B cell (primary cell): ENCODE measurements around the gene COL10A1. TPM values are rescaled to one million over a fixed set of nuclear protein-coding genes. Genes with fewer than 3 reads are reported as not detected.

ENCODE experiments used
- ATAC-seq: fragments of 200-7000 bp; cut with Tn5 transposase; one replicate; pipeline ENCODE4 v1.10.0; 2021; ENCODE audit warnings: low read depth, mild to moderate bottlenecking, moderate number of reproducible peaks, moderate library complexity
- CTCF ChIA-PET: fragments of 350-600 bp; sonication (Branson Sonifier 250); formaldehyde crosslinking; loops from one replicate; lab custom pipeline; 2021; ENCODE audit warnings: antibody characterized with exemption, inconsistent platforms; lab: Charles Lee
- POLR2A ChIA-PET: fragments of 350-600 bp; sonication (Branson Sonifier 250); formaldehyde crosslinking; loops from one replicate; lab custom pipeline; 2021; ENCODE audit warnings: antibody characterized with exemption; lab: Charles Lee
- DNase-seq: peaks from one replicate; pipeline ENCODE4 v3.0.0; 2013
- H2AFZ ChIP-seq: 2 replicates; pipeline ENCODE4 v1.6.1; 2012; ENCODE audit warnings: mild to moderate bottlenecking, low read depth, low read length; ENCODE audit not compliant: insufficient read depth, poor library complexity, severe bottlenecking
- H3K27ac ChIP-seq, 2 donors: 1 replicate in 1 of 2; 2 replicates in 1 of 2; pipeline ENCODE4 v1.5.1; 2012 to 2013; ENCODE audit warnings: low read length in 2 of 2, mild to moderate bottlenecking in 2 of 2, moderate library complexity in 1 of 2
- H3K27me3 ChIP-seq, 4 experiments: fragments of 200-600 bp in 1 of 4; sonication (generic) in 1 of 4; replicated peaks in 1 of 4; 1 replicate in 2 of 4; 2 replicates in 2 of 4; pipeline versions ENCODE4 v1.6.1 to v1.7.0; 2013 to 2016; ENCODE audit warnings: low read length in 3 of 4, mild to moderate bottlenecking in 2 of 4, mixed read lengths in 1 of 4, moderate library complexity in 1 of 4; ENCODE audit not compliant: insufficient read depth in 4 of 4, control insufficient read depth in 3 of 4; ENCODE audit errors: control extremely low read depth in 1 of 4
- H3K36me3 ChIP-seq, 2 experiments: replicated peaks in 1 of 2; 1 replicate in 1 of 2; 2 replicates in 1 of 2; pipeline versions ENCODE4 v1.6.1 to v1.7.1; 2013; ENCODE audit warnings: low read length in 1 of 2; ENCODE audit not compliant: insufficient read depth in 2 of 2, control insufficient read depth in 1 of 2; ENCODE audit errors: control extremely low read depth in 1 of 2, extremely low read depth in 1 of 2
- H3K4me1 ChIP-seq, 2 donors: fragments of 200-600 bp in 1 of 2; sonication (generic) in 1 of 2; 1 replicate in 1 of 2; 2 replicates in 1 of 2; pipeline versions ENCODE4 v1.5.1 to v1.6.1; 2013 to 2017; ENCODE audit warnings: low read length in 2 of 2; ENCODE audit not compliant: control insufficient read depth in 2 of 2, insufficient read depth in 2 of 2
- H3K4me2 ChIP-seq: replicated peaks from 2 replicates; pipeline ENCODE3; 2012; ENCODE audit warnings: mild to moderate bottlenecking, low read depth, low read length; ENCODE audit not compliant: poor library complexity, severe bottlenecking
- H3K4me3 ChIP-seq, 5 experiments: fragments of 200-600 bp in 1 of 5; sonication (generic) in 1 of 5; 1 replicate in 3 of 5; 2 replicates in 2 of 5; pipeline versions ENCODE4 v1.5.1 to v1.7.0; 2011 to 2016; ENCODE audit warnings: low read length in 4 of 5, mild to moderate bottlenecking in 4 of 5, low read depth in 2 of 5, control low read depth in 1 of 5, moderate library complexity in 1 of 5; ENCODE audit not compliant: insufficient read depth in 1 of 5; ENCODE audit errors: control extremely low read depth in 1 of 5, extremely low read depth in 1 of 5
- H3K79me2 ChIP-seq: fragments of 200-600 bp; sonication (generic); one replicate; pipeline ENCODE4 v1.6.0; 2016; ENCODE audit warnings: low read length; ENCODE audit not compliant: control insufficient read depth, insufficient read depth
- H3K9ac ChIP-seq: fragments of 200-600 bp; sonication (generic); 2 replicates; pipeline ENCODE4 v1.6.1; 2017; ENCODE audit warnings: mild to moderate bottlenecking, low read length, moderate library complexity
- H3K9me3 ChIP-seq, 3 donors: one replicate each; pipeline versions ENCODE4 v1.6.1 to v1.7.1; 2013; ENCODE audit warnings: low read length in 2 of 3; ENCODE audit not compliant: control insufficient read depth in 2 of 3, insufficient read depth in 1 of 3; ENCODE audit errors: control extremely low read depth in 1 of 3
- H4K20me1 ChIP-seq: 2 replicates; pipeline ENCODE4 v1.6.0; 2012; ENCODE audit warnings: mild to moderate bottlenecking, low read length; ENCODE audit not compliant: insufficient read depth, control insufficient read depth, poor library complexity, severe bottlenecking
- H3K27ac Mint-ChIP-seq: one replicate; pipeline ENCODE4 v1.8.0; 2021; ENCODE audit warnings: mixed read lengths
- H3K27me3 Mint-ChIP-seq: one replicate; pipeline ENCODE4 v1.8.0; 2021; ENCODE audit warnings: mixed read lengths
- H3K4me1 Mint-ChIP-seq: one replicate; pipeline ENCODE4 v1.8.0; 2021; ENCODE audit warnings: mixed read lengths
- H3K4me3 Mint-ChIP-seq: one replicate; pipeline ENCODE4 v1.8.0; 2021; ENCODE audit warnings: mixed read lengths
- H3K9me3 Mint-ChIP-seq: one replicate; pipeline ENCODE4 v1.8.0; 2022; ENCODE audit warnings: mixed read lengths; ENCODE audit not compliant: insufficient read depth
- EZH2 ChIP-seq: IDR thresholded peaks from 2 replicates; pipeline ENCODE4 v1.6.1; 2012; ENCODE audit warnings: borderline replicate concordance, low read depth, mild to moderate bottlenecking, moderate library complexity, low read length; ENCODE audit not compliant: insufficient read depth, poor library complexity, severe bottlenecking
- WGBS: methylation state at CpG from one replicate; pipeline ENCODE4 v1.1.5; 2013; ENCODE audit warnings: missing lambda C conversion rate; ENCODE audit not compliant: insufficient coverage; 5-methylcytosine and 5-hydroxymethylcytosine counted together
- intact Hi-C: fragments of 100-400 bp; cut with micrococcal nuclease; formaldehyde crosslinking; loops from one replicate; pipeline ENCODE4 v1.10.0; 2022
- polyA plus RNA-seq: library from polyadenylated mRNA; depleted of rRNA; stranded (reverse); fragments of >200 nt; gene quantifications from 2 replicates; pipeline ENCODE4 v1.2.3, GENCODE V29; 2012
- total RNA-seq, 2 donors: library from RNA; stranded (reverse); fragments of 120-200 nt in 1 of 2; gene quantifications; 1 replicate in 1 of 2; 2 replicates in 1 of 2; pipeline versions ENCODE4 v1.2.3 to v1.2.4, GENCODE V29; 2013 to 2022
- TF ChIP-seq, protein P1 (sequence below): fragments of 200-600 bp; IDR thresholded peaks from one replicate; pipeline ENCODE4 v1.8.0; 2022; ENCODE audit warnings: antibody characterized with exemption, mild to moderate bottlenecking

Gene COL10A1
- total and polyA plus RNA-seq, 2 donors (not counting 1 experiment from before 2014, with no cell fraction given): not detected

DNA sequence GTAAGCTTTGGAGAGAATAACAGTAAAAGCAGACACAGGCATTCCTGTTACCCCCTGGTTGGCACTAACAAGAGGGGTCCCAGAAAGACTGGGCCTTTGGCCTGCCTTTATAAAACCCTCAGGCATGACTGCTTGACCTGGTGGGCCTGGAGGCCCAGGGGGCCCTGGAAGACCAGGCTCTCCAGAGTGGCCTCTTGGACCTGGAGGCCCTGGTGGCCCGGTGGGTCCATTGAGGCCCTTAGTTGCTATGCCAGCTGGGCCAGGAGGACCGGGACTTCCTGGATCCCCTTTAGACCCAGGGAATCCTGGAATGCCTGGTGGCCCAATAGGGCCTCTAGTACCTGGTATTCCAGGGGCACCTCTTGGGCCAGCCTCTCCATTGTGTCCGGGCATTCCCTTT is 5.5 kb downstream of the COL10A1 start:
- no peaks in the 10 kb centered on the region for H3K27me3 Mint-ChIP-seq
- intact Hi-C loops: no loop called here
- H3K9me3 Mint-ChIP-seq: no peaks in the 10 kb centered on the region
- Histone ChIP-seq H4K20me1 (no peaks in the 10 kb centered on the region), H3K27ac (no peak overlapping the region), H3K27me3 (no peaks in the 10 kb centered on the region), H3K4me3 (no peak overlapping the region), H3K79me2 (no peaks in the 10 kb centered on the region), H2AFZ (no peak overlapping the region), H3K9ac (no peak overlapping the region), H3K4me1 (no peaks in the 10 kb centered on the region), H3K9me3 (no peaks in the 10 kb centered on the region), H3K4me2 (no peak overlapping the region), H3K36me3 (peaks cover 5 to 31% of the 10 kb centered on the region in 2 experiments)
- H3K27ac Mint-ChIP-seq: no peak overlapping the region
- WGBS: 98% methylated on average over 3 of the region's 3 CpGs
- no peaks in the 10 kb centered on the region for H3K4me1 Mint-ChIP-seq
- H3K4me3 Mint-ChIP-seq: no peak overlapping the region
- ChIA-PET CTCF (interaction anchor here (0.9 kb wide), 1 partner anchor 8 kb away, joined by 4 read pairs; no protein-coding TSS in a partner anchor), POLR2A (no interaction called here)
- no peak for ATAC-seq
- DNase-seq: no peak
- TF ChIP-seq EZH2: no peak
- TF ChIP-seq, protein P1, sequence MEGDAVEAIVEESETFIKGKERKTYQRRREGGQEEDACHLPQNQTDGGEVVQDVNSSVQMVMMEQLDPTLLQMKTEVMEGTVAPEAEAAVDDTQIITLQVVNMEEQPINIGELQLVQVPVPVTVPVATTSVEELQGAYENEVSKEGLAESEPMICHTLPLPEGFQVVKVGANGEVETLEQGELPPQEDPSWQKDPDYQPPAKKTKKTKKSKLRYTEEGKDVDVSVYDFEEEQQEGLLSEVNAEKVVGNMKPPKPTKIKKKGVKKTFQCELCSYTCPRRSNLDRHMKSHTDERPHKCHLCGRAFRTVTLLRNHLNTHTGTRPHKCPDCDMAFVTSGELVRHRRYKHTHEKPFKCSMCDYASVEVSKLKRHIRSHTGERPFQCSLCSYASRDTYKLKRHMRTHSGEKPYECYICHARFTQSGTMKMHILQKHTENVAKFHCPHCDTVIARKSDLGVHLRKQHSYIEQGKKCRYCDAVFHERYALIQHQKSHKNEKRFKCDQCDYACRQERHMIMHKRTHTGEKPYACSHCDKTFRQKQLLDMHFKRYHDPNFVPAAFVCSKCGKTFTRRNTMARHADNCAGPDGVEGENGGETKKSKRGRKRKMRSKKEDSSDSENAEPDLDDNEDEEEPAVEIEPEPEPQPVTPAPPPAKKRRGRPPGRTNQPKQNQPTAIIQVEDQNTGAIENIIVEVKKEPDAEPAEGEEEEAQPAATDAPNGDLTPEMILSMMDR: no peak

DNA sequence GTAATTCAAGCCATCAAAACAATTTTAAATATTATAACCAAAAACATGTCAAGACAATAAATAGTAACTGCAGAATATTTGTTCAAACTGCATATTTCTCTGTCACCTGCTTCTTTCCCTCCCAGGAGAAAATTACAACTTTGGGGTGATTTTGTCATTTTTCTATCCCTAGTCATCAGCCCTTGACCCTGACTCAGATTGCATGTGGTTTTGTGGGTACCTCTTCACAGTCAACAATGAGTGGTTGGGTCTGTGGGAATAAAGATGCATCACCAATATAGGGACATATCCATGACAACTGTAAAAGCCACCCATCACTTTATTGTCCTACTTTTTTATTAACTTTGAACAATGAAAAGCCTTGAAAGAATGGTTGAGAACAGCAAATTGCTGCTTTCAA is 7.3 kb downstream of the COL10A1 start:
- TF ChIP-seq EZH2: no peak
- TF ChIP-seq, protein P1: no peak
- H3K27ac ChIP-seq: no peak overlapping the region
- no peak overlapping the region for H3K4me2 ChIP-seq
- no peak overlapping the region for H3K4me3 ChIP-seq
- Mint-ChIP-seq H3K4me1 (no peaks in the 10 kb centered on the region), H3K9me3 (no peaks in the 10 kb centered on the region), H3K4me3 (no peak overlapping the region), H3K27me3 (no peaks in the 10 kb centered on the region), H3K27ac (no peak overlapping the region)
- peaks cover 5 to 45% of the 10 kb centered on the region in 2 experiments for H3K36me3 ChIP-seq
- peaks cover under 1% of the 10 kb centered on the region for H4K20me1 ChIP-seq
- no peaks in the 10 kb centered on the region for H3K27me3 ChIP-seq
- ChIA-PET CTCF (interaction anchor here (0.9 to 1.3 kb wide), 2 partner anchors 9 to 18 kb away, joined by 3 read pairs; no protein-coding TSS in a partner anchor), POLR2A (no interaction called here)
- H3K9ac ChIP-seq: no peak overlapping the region
- DNase-seq (no peak), ATAC-seq (no peak)
- no peaks in the 10 kb centered on the region for H3K4me1 ChIP-seq
- H3K79me2 ChIP-seq: no peaks in the 10 kb centered on the region
- intact Hi-C loops: no loop called here
- H3K9me3 ChIP-seq: no peaks in the 10 kb centered on the region
- no peak overlapping the region for H2AFZ ChIP-seq
